Fibroblast of skin of right quadriceps (primary cell): Measurements from ENCODE around the gene MINDY3.
"Not testable (repeated sequence)": the region's sequence is repeated elsewhere in the genome, so short reads cannot be mapped to it uniquely, and the experiment has no call there.

ENCODE experiments used
- DNase-seq: peaks from one replicate; pipeline ENCODE4 v3.0.0-alpha.2; 2013

The MINDY3 gene

DNA sequence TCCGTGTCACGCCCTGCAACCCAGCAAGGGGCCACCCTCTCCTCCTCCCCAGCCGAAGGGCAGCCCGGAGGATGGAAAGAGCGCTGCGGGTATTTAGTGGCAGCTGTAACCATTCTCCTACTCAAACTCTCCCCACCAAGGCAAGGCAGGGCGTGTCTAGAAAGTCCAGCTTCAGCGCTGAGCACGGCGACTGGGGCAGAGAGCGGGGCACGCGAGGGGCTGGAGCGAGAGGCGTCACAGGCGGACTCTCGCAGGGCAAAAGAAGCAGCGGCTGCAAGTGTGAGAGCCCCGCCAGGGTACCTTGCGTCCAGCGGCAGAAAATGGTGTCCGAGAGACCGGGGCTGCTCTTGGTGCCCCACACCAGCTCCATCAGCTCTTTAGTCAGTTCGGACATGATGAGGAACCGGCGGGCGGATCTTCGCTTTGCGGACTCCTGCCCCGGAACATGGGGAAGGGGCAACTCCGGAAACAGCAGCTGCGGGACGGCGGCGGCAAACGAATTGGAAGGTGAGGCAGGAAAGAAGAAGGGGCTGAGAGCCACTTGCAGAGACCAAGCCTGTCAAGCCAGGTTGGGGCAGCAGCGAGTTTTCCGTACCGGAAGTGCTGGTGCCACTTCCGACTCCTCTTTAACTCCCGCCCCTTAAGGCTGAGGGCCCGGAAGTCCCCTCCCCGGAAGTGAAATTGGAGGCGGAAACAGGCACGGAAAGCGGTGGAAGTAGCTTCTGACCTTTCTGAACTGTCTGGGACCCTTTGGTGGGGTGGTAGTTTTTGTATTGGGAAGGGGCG, at the start of gene MINDY3:
MINDY3 (minus strand) TSS at position 602 of the 786 bp plus-strand sequence; CDS start at position 394, 208 bp downstream.
- DNase-seq: peak; percentile 76

GRCh38 chr10:15901889-15902288, 41.6 kb upstream of the MINDY3 start:
- no peak for DNase-seq

- peak; percentile 5 for DNase-seq
These were observed 37.7 kb upstream of the MINDY3 start for GRCh38 chr10:15898046-15898445.

DNA sequence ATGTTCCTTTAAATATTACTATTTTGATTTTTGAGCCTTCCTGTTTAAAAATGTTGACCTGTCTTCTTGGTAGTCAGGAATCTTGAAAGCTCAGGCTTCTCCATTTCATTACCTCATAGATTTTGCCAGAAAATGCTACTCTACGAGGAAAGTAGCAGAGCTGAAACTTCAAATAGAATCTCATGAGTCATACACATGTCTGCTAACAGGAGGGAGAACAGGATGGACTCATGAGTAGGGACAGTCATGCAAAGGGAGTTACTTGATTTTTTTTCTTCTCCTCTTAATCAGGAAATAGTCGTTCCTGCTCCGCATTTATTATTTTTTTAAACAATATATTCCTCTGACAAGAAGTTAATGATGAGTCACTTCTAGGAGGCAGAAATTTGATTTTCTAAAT, 37.0 kb upstream of the MINDY3 start:
- peak; percentile 7 for DNase-seq

- no peak for DNase-seq
These were observed 36.3 kb upstream of the MINDY3 start for GRCh38 chr10:15896654-15897053.

- DNase-seq: no peak
These were observed 24.1 kb upstream of the MINDY3 start for GRCh38 chr10:15884447-15884846.

DNA sequence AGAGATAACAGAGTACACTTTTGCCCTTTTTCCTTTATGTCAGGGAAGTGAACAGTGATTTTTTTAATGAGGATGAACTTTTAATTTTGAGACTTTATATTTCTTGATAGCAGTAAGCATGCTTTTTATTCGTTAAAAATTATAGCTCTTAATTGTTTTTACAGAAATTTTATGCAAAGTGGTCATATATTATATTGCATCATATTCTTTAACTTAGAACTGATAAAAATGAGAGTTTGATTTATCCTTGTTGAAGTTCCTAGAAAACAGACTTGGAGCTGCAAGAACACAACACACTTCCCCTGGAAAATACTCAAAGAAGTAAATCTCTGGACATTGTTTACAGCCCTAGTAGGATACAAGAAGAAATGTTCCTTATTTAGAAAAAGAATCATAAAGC, 21.2 kb upstream of the MINDY3 start:
- no peak for DNase-seq

GRCh38 chr10:15879663-15880062, 19.4 kb upstream of the MINDY3 start:
- DNase-seq: no peak

DNA sequence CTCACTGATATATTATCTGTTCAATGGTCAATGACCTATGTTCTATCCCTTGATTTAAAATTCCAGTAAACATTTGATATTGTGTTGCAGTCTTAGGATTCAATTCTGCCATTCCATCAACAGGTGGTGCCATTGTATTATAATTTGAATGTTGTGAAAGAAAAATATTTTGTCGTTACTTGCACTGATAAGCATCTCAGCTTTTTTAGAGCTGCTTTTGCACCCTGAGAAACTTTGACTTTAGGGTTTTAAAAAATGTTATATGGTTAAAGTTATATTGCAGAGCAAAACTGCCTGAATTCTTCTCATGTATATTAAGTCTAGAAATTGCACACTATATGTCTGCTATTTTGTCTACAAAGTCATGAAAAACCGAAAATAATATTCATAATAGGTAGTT, 18.8 kb upstream of the MINDY3 start:
- peak; percentile 32 for DNase-seq

- DNase-seq: no peak
These were observed 17.7 kb upstream of the MINDY3 start for GRCh38 chr10:15877836-15878576.

DNA sequence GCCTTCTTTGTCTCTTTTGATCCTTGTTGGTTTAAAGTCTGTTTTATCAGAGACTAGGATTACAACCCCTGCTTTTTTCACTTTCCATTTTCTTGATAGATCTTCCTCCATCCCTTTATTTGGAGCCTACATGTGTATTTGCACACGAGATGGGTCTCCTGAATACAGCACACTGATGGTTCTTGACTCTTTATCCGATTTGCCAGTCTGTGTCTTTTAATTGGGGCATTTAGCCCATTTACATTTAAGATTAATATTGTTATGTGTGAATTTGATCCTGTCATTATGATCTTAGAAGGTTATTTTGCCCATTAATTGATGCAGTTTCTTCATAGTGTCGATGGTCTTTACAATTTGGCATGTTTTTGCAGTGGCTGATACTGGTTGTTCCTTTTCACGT, 16.0 kb upstream of the MINDY3 start:
- DNase-seq: not testable (repeated sequence)

DNA sequence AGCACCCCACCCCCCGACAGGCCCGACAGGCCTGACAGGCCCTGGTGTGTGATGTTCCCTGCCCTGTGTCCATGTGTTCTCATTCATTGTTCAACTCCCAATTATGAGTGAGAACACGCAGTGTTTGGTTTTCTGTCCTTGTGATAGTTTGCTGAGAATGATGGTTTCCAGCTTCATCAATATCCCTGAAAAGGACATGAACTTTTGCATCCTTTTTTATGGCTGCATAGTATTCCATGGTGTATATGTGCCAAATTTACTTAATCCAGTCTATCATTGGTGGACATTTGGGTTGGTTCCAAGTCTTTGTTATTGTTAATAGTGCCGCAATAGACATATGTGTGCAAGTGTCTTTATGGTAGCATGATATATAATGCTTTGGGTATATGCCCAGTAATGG, 12.3 kb upstream of the MINDY3 start:
- DNase-seq: not testable (repeated sequence)

DNA sequence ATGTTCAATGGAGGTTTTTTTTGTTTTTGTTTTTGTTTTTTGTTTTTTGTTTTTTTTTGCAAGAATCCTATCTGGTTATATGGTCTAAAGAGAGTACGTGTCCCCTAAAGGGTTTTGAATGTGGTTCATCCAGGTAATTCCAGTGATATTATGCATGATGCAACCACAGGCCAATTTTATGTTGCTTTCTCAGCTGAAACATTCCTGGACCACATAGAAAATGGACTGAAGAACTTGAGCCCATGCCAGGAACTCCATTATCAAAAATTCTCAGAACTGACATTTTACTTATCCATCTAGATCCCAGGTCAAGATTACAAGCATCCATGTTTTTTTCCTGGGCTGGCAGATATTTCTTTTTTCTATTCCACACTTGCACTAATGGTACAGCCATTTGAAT, 11.5 kb upstream of the MINDY3 start:
- DNase-seq: no peak

GRCh38 chr10:15869935-15870334, 9.6 kb upstream of the MINDY3 start:
- DNase-seq: no peak

GRCh38 chr10:15868006-15868405, 7.7 kb upstream of the MINDY3 start:
- DNase-seq: no peak

- DNase-seq: no peak
These were observed 5.0 kb upstream of the MINDY3 start for GRCh38 chr10:15865304-15865703.

GRCh38 chr10:15864419-15864818, 4.1 kb upstream of the MINDY3 start:
- DNase-seq: no peak

- DNase-seq: no peak
These were observed 3.4 kb upstream of the MINDY3 start for GRCh38 chr10:15863733-15864132.

GRCh38 chr10:15863323-15863722, 3.0 kb upstream of the MINDY3 start:
- DNase-seq: no peak

DNA sequence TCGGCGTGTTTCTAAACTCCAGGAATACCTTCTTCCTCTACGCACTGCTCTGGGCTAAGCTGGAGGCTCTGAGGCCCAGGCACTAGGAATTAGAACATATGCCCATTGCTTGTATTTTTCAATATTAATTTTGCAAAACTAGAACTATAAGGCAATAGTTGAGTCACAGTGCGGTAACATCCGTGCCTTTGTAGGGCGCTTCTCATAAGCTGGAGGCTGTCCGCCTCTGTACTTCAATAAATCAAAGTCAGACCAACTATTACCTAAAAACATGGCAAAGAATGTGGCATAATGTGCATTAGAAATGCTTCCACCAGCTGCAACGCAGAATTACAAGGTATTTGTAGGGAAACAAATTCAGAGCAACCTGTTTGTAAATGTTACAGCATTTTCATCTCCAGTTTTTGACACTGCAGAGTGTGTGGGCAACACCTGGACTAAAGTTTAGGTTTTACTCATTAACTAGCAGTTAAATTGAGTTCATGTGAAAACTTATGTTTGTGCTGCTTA, 440 bp upstream of the MINDY3 start:
- DNase-seq: no peak

DNA sequence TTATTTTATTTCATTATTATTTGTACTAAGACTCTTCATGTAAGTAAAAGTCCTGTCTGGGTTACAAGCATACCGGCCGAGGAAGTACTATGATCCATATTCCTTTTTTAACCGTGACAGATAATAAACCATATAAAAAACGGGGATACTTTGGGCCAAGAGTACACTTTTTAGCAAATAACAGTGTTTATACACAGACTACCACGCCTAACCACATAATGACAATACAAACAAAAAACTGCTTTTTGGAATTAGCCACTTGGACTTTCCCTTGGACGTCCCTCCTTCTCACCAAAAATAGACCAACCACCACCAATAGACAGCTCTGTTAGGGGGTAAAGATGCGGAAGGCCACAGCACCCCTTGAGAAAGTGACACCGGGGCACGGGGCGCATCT, 800 bp downstream of the MINDY3 start:
- DNase-seq: no peak

GRCh38 chr10:15858861-15859281, 1.4 kb downstream of the MINDY3 start:
- DNase-seq: no peak

DNA sequence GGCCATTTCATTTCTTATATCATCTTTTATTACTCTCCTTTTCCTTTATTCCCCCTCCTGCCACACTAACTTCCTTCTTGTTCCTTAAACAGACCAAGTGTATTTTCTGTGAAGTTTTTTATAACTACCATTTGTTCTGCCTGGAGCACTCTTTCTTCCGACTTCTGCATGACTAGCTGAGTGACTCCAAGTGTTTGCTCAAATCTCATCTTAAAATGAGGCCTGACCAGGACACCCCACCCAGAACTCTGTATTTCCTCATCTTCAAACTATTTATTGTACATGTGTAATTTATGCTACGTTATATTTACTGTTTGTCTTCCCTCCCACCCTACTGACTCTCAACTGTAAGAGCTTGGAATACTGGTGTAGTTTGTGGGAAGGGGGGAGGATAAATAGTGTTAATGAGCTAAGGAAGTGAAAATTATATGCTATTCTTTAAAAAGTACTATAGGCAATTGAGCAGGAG, 3.2 kb downstream of the MINDY3 start:
- no peak for DNase-seq
